Measurements from ENCODE around the gene SCFD2. TPM values are rescaled to one million over a fixed set of nuclear protein-coding genes. Genes with fewer than 3 reads are reported as not detected.
"Not testable (repeated sequence)": the region's sequence is repeated elsewhere in the genome, so short reads cannot be mapped to it uniquely, and the experiment has no call there.

SCFD2 gene
- total and polyA plus RNA-seq, 8 donors = 4.0 to 13.5 (median 8.9) TPM

DNA sequence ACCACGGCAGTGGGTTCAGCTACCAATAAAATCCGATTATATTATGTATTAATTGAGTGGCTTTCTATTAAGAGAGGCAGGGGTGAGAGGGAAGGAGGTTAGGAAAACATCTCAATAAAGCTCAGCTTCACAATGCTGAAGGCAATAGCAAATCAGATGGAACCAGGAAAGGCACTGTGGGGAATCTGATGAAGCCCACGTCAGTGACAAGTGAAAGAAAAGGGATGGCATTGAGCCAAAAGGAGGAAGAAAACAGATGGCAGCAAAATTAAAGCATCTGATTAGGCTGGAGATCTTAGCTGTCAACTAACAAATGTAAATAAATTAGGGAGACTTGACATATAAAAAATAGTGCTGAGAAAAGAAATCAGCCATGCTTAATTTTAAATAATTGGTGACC lies 322.8 kb downstream of the SCFD2 start:
- no peak for DNase-seq
- H3K27ac ChIP-seq = no peak overlapping the region
- H3K36me3 ChIP-seq = no peaks in the 10 kb centered on the region
- TF ChIP-seq, protein P1, sequence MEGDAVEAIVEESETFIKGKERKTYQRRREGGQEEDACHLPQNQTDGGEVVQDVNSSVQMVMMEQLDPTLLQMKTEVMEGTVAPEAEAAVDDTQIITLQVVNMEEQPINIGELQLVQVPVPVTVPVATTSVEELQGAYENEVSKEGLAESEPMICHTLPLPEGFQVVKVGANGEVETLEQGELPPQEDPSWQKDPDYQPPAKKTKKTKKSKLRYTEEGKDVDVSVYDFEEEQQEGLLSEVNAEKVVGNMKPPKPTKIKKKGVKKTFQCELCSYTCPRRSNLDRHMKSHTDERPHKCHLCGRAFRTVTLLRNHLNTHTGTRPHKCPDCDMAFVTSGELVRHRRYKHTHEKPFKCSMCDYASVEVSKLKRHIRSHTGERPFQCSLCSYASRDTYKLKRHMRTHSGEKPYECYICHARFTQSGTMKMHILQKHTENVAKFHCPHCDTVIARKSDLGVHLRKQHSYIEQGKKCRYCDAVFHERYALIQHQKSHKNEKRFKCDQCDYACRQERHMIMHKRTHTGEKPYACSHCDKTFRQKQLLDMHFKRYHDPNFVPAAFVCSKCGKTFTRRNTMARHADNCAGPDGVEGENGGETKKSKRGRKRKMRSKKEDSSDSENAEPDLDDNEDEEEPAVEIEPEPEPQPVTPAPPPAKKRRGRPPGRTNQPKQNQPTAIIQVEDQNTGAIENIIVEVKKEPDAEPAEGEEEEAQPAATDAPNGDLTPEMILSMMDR (IDR thresholded peaks at IDR 0.05) = no peak
- H3K27me3 ChIP-seq = no peaks in the 10 kb centered on the region
- H3K4me3 ChIP-seq = no peak overlapping the region
- intact Hi-C loops (cut with DNase I) = no loop called here
- H3K4me1 ChIP-seq = no peaks in the 10 kb centered on the region
- ATAC-seq = no peak
- no peaks in the 10 kb centered on the region for H3K9me3 ChIP-seq
- FAIRE-seq = no peak
- WGBS, 2 donors = 71 to 82% methylated on average over 3 of the region's 3 CpGs

DNA sequence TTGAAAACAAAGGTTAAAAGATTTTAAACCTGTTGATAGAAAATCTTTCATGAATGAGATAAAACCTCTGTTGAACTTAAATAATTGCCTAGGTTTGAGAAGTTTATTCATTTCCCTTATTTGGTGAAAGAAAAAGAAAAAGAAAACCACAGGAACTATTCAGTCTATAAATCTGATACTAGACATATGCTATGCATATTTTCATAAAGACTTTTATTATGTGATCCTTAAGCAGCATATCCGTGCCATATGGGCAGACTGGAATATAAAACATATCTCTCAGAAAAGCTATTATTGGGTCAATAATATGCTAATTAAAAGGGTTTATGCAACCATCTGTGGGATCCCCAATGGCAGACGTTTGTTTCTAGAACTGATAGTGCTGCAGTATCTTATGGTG lies 325.0 kb downstream of the SCFD2 start:
- FAIRE-seq (no peak), DNase-seq (no peak), ATAC-seq (no peak)
- H3K27ac ChIP-seq = no peak overlapping the region
- H3K4me3 ChIP-seq = no peak overlapping the region
- WGBS, 2 donors = 66 to 69% methylated on average over 2 of the region's 2 CpGs
- no peaks in the 10 kb centered on the region for H3K9me3 ChIP-seq
- intact Hi-C loops (cut with DNase I) = no loop called here
- TF ChIP-seq, protein P1 (IDR thresholded peaks at IDR 0.05) = no peak
- H3K36me3 ChIP-seq = no peaks in the 10 kb centered on the region
- H3K27me3 ChIP-seq = no peaks in the 10 kb centered on the region
- H3K4me1 ChIP-seq = no peaks in the 10 kb centered on the region

DNA sequence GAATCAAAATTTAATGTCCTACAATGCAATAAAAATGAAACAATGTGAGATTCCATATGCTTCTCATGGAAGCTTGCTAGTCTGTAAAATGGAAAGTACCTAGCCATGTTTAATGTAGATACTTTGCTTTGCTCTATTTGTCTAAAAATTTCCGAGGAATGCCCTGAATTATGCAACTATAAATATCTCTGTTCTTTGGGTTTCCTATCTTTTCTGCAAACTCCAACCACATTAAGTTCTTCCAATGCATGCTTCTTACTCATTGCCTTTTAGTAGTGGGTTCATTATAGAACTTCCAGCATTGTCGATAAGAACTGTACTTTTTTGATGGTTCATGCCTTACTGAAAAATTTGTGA lies 325.4 kb downstream of the SCFD2 start:
- 87 to 99% methylated on average over 2 of the region's 2 CpGs for WGBS, 2 donors
- intact Hi-C loops (cut with DNase I) = no loop called here
- Histone ChIP-seq H3K27ac (no peak overlapping the region), H3K4me3 (no peak overlapping the region), H3K36me3 (no peaks in the 10 kb centered on the region), H3K27me3 (no peaks in the 10 kb centered on the region), H3K4me1 (no peaks in the 10 kb centered on the region), H3K9me3 (no peaks in the 10 kb centered on the region)
- TF ChIP-seq, protein P1 (IDR thresholded peaks at IDR 0.05) = no peak
- no peak for DNase-seq
- FAIRE-seq = no peak
- ATAC-seq = no peak

DNA sequence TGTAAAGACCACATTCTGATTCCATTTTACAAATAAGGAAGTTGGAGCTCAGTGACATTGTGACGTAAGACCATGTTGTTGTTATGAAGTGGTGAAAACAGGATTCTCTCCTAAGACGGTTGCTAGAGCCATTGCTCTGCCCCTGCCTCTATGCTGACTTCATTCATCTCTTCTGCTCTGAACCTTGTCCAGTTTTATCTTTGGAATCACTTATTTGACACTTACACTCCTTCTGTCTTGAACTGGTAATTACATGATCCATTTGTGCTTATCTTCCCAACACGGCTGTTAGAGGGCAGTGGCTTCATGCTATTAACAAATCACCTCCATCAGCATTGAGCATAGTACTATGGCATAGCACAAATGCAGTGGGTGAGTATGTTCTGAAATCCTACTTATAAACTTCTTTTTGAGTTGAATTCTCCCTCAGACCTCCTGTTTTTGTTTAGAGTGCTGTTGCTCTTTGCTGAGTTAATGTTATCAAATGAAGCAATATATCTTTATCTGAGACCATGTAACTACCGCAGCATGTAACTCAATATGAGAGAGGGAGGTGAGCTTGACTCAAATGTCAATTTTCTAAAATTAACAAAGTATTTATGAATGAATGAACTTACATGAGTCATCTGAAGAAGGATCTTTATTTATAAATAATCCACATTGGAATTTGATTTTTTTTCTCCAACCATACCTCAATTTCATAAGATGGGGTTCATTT lies 326.0 kb downstream of the SCFD2 start:
- H3K9me3 ChIP-seq = no peaks in the 10 kb centered on the region
- H3K27ac ChIP-seq = no peak overlapping the region
- ATAC-seq (no peak), DNase-seq (no peak), FAIRE-seq (no peak)
- 93 to 95% methylated on average over 4 of the region's 4 CpGs for WGBS, 2 donors
- TF ChIP-seq, protein P1 (IDR thresholded peaks at IDR 0.05) = no peak
- H3K36me3 ChIP-seq = no peaks in the 10 kb centered on the region
- no peak overlapping the region for H3K4me3 ChIP-seq
- no peaks in the 10 kb centered on the region for H3K4me1 ChIP-seq
- H3K27me3 ChIP-seq = no peaks in the 10 kb centered on the region
- intact Hi-C loops (cut with DNase I) = no loop called here

DNA sequence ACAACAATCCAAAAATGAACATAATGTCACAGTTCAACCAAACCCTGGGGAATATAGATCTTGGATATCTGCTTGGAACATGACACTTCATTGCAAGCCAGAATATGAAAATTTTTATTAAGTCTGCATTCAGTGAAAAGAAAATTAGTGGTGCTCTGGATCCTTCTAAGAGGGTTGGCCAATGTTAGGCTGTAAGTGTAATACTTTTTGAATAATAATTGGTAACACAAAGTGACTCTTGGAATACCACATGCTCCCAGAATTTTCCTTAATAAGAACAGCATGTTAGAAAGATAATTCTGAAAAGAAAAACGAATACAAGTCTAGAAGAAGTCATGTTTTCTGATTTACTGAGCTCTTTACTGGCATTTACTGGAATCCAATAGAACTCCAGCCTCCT lies 328.0 kb downstream of the SCFD2 start:
- ATAC-seq (no peak), FAIRE-seq (no peak), DNase-seq (no peak)
- no peaks in the 10 kb centered on the region for H3K4me1 ChIP-seq
- intact Hi-C loops (cut with DNase I) = no loop called here
- TF ChIP-seq, protein P1 (IDR thresholded peaks at IDR 0.05) = no peak
- no peaks in the 10 kb centered on the region for H3K9me3 ChIP-seq
- H3K4me3 ChIP-seq = no peak overlapping the region
- H3K27ac ChIP-seq = no peak overlapping the region
- 64 to 81% methylated on average over 1 of the region's 1 CpG for WGBS, 2 donors
- H3K27me3 ChIP-seq = no peaks in the 10 kb centered on the region
- H3K36me3 ChIP-seq = no peaks in the 10 kb centered on the region

DNA sequence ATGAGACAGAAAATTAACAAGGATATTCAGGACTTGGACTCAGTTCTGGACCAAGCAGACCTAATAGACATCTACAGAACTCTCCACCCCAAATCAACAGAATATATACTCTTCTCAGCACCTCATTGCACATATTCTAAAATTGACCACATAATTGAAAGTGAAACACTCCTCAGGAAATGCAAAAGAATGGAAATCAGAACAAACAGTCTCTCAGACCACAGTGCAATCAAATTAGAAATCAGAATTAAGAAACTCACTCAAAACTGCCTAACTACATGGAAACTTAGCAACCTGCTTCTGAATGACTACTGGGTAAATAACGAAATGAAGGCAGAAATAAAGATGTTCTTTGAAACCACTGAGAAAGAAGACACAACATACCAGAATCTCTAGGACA lies 333.0 kb downstream of the SCFD2 start:
- H3K9me3 ChIP-seq; H3K4me1 ChIP-seq; H3K4me3 ChIP-seq; FAIRE-seq; ATAC-seq; DNase-seq; H3K27ac ChIP-seq; H3K36me3 ChIP-seq; intact Hi-C loops (cut with DNase I); H3K27me3 ChIP-seq: not testable (repeated sequence)
- 77 to 86% methylated on average over 1 of the region's 1 CpG for WGBS, 2 donors
